Panc1 (cell line): ENCODE data around the gene SERINC3.

Experiments used
- POLR2AphosphoS5 ChIP-seq: IDR thresholded peaks from 2 replicates; pipeline ENCODE4 v1.6.1; 2012; ENCODE audit warnings: mild to moderate bottlenecking, low read depth, low read length, moderate library complexity
- TF ChIP-seq, protein P1 (sequence below): fragments of 450-650 bp; IDR thresholded peaks from 2 replicates; pipeline ENCODE4 v1.5.1; 2017; ENCODE audit warnings: mild to moderate bottlenecking

DNA sequence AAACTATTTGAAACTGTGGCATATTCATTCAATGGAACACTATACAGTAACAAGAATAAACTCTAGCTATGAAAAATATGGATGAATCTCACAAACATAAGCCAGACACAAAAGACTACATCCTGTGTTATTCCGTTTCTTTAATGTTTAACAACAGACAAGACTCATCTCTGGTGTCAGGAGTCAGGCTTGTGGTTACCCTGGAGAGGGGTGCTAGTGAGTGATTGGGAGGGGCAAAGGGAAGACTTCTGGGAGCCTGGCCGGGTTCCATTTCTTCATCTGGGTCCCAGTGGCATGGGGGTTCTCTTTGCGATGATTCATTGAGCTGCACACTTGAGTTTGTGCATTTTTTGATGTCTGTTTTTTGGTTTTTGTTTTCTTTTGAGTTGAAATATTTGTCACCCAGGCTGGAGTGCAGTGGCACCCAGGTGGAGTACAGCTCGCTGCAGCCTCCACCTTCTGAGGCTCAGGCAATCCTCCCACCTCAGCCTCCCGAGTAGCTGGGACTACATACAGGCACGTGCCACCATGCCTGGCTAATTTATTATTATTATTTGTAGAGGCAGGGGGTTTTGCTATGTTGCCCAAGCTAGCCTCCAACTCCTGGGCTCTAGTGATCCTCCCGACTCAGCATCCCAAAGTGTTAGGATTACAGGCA is 67.4 kb downstream of the SERINC3 start:
- no peak for TF ChIP-seq POLR2AphosphoS5
- TF ChIP-seq, protein P1, sequence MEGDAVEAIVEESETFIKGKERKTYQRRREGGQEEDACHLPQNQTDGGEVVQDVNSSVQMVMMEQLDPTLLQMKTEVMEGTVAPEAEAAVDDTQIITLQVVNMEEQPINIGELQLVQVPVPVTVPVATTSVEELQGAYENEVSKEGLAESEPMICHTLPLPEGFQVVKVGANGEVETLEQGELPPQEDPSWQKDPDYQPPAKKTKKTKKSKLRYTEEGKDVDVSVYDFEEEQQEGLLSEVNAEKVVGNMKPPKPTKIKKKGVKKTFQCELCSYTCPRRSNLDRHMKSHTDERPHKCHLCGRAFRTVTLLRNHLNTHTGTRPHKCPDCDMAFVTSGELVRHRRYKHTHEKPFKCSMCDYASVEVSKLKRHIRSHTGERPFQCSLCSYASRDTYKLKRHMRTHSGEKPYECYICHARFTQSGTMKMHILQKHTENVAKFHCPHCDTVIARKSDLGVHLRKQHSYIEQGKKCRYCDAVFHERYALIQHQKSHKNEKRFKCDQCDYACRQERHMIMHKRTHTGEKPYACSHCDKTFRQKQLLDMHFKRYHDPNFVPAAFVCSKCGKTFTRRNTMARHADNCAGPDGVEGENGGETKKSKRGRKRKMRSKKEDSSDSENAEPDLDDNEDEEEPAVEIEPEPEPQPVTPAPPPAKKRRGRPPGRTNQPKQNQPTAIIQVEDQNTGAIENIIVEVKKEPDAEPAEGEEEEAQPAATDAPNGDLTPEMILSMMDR = no peak
